Coronary artery (tissue), 2 donors: ENCODE results near the gene AGT.
A peak's percentile ranks its signal among the peaks of the same experiment; 100 is the strongest.

Experiments
- DNase-seq: peaks from one replicate; pipeline ENCODE4 v3.0.0-alpha.2; 2017; ENCODE audit warnings: low spot score
- H3K27ac ChIP-seq, 2 donors: fragments of 200-600 bp; sonication (generic); one replicate each; pipeline ENCODE4 v1.5.1; 2016 to 2019
- H3K4me3 ChIP-seq: fragments of 200-600 bp; sonication (generic); 2 replicates; pipeline ENCODE4 v1.5.1; 2016; ENCODE audit warnings: mild to moderate bottlenecking, moderate library complexity
- CTCF ChIP-seq: fragments of 200-600 bp; sonication (generic); IDR thresholded peaks from one replicate; pipeline ENCODE4 v1.5.1; 2019; ENCODE audit warnings: antibody characterized with exemption

Gene AGT

DNA sequence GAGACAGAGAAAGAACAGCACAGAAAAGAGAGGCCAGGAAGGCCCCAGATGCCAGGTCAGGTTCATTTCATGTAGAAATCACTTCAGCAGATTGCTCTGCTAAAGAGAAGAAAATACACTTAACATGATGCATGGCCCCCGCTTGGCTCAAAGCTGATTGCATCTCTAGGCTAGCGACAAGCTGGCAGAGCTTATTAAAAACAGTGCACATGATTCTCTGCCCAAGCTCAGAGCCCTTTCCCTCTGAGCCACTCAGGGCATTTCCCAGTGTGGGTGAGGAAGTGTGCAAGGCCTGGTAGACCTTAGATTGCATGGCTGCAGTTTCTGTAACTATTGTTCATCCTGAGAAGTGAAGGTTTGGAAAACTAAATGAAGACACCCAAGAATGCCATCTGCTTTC, 30.0 kb upstream of the AGT start:
- H3K27ac ChIP-seq: no peak overlapping the region
- no peak for DNase-seq
- H3K4me3 ChIP-seq: no peak overlapping the region
- no peak for TF ChIP-seq CTCF

DNA sequence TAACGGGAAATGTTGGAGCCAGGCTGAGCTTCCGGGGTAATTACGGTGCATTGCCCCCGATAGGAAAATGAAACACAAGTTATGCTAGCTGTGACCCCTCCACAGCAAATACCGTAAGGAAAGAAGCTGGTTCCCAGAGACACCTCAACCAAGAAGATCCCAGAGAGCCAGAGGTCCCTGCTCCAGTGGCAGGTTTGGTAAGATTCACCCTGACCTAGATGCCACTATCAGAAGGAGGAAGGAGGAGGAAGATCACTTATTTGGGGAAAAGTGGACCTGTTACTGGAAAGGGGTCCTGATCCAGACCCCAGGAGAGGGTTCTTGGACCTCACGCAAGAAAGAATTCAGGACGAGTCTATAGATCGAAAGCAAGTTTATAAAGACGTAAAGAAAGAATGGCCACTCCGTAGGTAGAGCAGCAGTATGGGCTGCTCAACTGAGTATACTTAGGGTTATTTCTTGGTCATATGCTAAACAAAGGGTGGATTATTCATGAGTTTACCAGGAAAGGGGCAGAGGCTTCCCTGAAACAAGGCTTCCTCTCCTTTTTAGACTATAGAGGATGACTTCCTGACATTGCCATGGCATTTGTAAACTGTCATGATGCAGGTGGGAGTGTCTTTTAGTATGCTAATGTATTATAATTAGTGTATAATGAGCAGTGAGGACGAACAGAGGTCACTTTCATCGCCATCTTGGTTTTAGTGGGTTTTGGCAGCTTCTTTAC, 25.8 kb upstream of the AGT start:
- Histone ChIP-seq H3K4me3 (no peak overlapping the region), H3K27ac (no peak overlapping the region)
- no peak for DNase-seq
- no peak for TF ChIP-seq CTCF

GRCh38 chr1:230737622-230738262, 23.8 kb upstream of the AGT start:
- Histone ChIP-seq H3K4me3 (no peak overlapping the region), H3K27ac (no peak overlapping the region)
- TF ChIP-seq CTCF: no peak
- DNase-seq: no peak

DNA sequence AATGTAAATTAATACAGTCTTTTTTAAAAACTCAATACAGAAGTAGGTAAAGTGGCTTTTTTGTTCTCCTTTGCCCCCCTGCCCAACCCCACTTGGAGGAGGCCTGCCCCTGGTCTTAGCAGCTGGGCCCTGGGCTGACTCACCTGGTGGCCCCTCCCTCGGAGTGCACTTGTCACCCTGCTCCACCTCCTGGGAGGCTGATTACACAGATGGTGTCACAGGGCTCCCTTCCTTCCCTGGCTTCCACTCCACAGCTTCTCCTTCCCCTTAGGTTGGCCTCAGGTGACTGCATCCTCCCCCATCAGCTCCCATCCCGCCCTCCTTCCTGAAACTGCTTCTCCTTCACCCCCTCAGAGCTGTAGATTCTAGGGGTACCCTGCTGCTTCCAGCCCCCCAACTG, 21.5 kb upstream of the AGT start:
- TF ChIP-seq CTCF: no peak

GRCh38 chr1:230730977-230731376, 17.1 kb upstream of the AGT start:
- no peak for DNase-seq
- no peak for TF ChIP-seq CTCF
- H3K27ac ChIP-seq: peak overlapping the region in 1 of 2 donors; percentile 16
- no peak overlapping the region for H3K4me3 ChIP-seq

More for the DNA sequence above, 21.5 kb upstream of the AGT start:
- no peak for DNase-seq
- no peak overlapping the region for H3K4me3 ChIP-seq
- H3K27ac ChIP-seq: no peak overlapping the region

DNA sequence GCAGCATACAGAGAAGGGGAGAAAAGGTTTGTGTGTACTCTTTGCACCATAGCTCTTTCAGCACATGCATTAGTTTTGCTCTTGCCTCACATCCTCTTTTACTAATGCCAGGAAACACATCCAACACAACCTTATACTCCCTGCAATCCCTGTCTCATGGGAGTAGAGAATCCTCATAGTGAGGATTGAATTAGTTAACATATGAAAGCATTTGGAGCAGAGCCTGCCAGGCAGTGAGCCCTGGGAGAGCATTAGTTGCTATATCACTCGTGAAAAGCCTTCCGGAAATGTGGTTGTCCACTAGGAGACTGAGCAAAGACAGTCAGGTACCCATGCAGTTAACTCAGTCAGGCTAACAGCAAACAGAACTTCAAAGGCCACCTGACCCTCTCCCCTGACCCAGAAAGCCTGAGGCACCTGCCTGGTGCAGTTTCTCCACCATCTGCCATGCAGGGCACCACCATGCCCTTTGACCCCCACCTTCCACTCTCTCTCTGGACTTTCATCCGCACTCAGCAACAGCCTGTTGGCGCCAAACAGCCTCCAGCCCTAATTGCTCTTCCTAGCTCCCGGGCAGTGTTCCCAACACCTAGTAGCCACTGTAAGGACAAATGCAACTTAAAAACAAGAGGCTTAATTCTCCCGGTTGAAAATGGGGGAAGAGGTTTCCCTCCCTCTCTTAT, 14.9 kb upstream of the AGT start:
- DNase-seq: peak; percentile 46
- H3K27ac ChIP-seq: no peak overlapping the region
- no peak for TF ChIP-seq CTCF

More for the DNA sequence above, 14.9 kb upstream of the AGT start:
- H3K4me3 ChIP-seq: no peak overlapping the region
